HFF-Myc (cell line): ENCODE data around the gene NR3C2.

ENCODE experiments used
- DNase-seq: peaks from one replicate; pipeline ENCODE4 v3.0.0-alpha.2; 2011; ENCODE audit warnings: low read depth; ENCODE audit errors: extremely low read depth
- H3K4me3 ChIP-seq: replicated peaks from 2 replicates; pipeline ENCODE4 v1.5.1; 2011; ENCODE audit warnings: low read depth, mild to moderate bottlenecking, control low read depth, low read length
- CTCF ChIP-seq: IDR thresholded peaks from 2 replicates; pipeline ENCODE4 v1.5.1; 2012; ENCODE audit warnings: mild to moderate bottlenecking, low read depth, low read length, control low read depth; ENCODE audit errors: missing control alignments

Gene NR3C2

GRCh38 chr4:148229028-148229427 lies 213.2 kb downstream of the NR3C2 start:
- no peak for TF ChIP-seq CTCF
- H3K4me3 ChIP-seq = no peak overlapping the region
- no peak for DNase-seq

- no peak for DNase-seq
- no peak for TF ChIP-seq CTCF
- H3K4me3 ChIP-seq = no peak overlapping the region
Observed at GRCh38 chr4:148227147-148227546, 215.1 kb downstream of the NR3C2 start.

GRCh38 chr4:148226341-148226740 lies 215.9 kb downstream of the NR3C2 start:
- H3K4me3 ChIP-seq = no peak overlapping the region
- DNase-seq = no peak
- no peak for TF ChIP-seq CTCF

GRCh38 chr4:148225639-148226038 lies 216.6 kb downstream of the NR3C2 start:
- H3K4me3 ChIP-seq = no peak overlapping the region
- no peak for DNase-seq
- no peak for TF ChIP-seq CTCF

- DNase-seq = no peak
- H3K4me3 ChIP-seq = no peak overlapping the region
- TF ChIP-seq CTCF = no peak
Observed at GRCh38 chr4:148224476-148224875, 217.7 kb downstream of the NR3C2 start.

- no peak for TF ChIP-seq CTCF
- no peak for DNase-seq
- no peak overlapping the region for H3K4me3 ChIP-seq
Observed at GRCh38 chr4:148222991-148223660, 219.1 kb downstream of the NR3C2 start.
